Thoracic aorta endothelial cell (primary cell): ENCODE measurements around the gene MOXD1. TPM values are rescaled to one million over a fixed set of nuclear protein-coding genes. Genes with fewer than 3 reads are reported as not detected.

Source experiments
- total RNA-seq: library from RNA; depleted of rRNA; stranded (reverse); fragments of >200 nt; gene quantifications from 2 replicates; pipeline ENCODE4 v1.2.3, GENCODE V29; 2012

The MOXD1 gene
- under 0.01 and 0.07 TPM in 2 replicates for total RNA-seq

GRCh38 chr6:132400883-132401617, at the start of gene MOXD1:
Gene MOXD1, minus strand, starts transcription at chr6:132401475. Its CDS starts 49 bp downstream, at chr6:132401426.

Other genes with a start within 250 kb of the MOXD1 start
- 30.1 and 38.6 TPM in 2 replicates for gene STX7, start 111.6 kb upstream of the MOXD1 start, total RNA-seq
- gene TAAR9, start 136.8 kb upstream of the MOXD1 start, total RNA-seq, result not detected in 2 replicates
- not detected in 2 replicates for gene TAAR8, start 151.2 kb upstream of the MOXD1 start, total RNA-seq
- not detected in 2 replicates for gene TAAR6, start 168.8 kb upstream of the MOXD1 start, total RNA-seq
- not detected in 2 replicates for gene TAAR5, start 188.3 kb upstream of the MOXD1 start, total RNA-seq
- not detected in 2 replicates for gene TAAR2, start 222.8 kb upstream of the MOXD1 start, total RNA-seq